Measurements from ENCODE around the gene TLCD1.

Gene TLCD1

GRCh38 chr17:28747801-28748750, 22.0 kb upstream of the TLCD1 start:
- H4K20me1 ChIP-seq (ENCODE audit: insufficient read depth): 0 out of 2 replicates have a peak, but pooled peaks cover 9% of the 10 kb centered on the region
- no peak overlapping the region for H2AFZ ChIP-seq (ENCODE audit: low read depth)
- no peak overlapping the region for H3K9ac ChIP-seq
- no peaks in the 10 kb centered on the region for H3K27me3 ChIP-seq (ENCODE audit: insufficient read depth, low read depth)
- peaks cover 24% of the 10 kb centered on the region for H3K79me2 ChIP-seq (ENCODE audit: insufficient read depth, low read depth)
- no peak overlapping the region for H3K4me3 ChIP-seq (IDR thresholded peaks at IDR 0.05; ENCODE audit: insufficient read depth, low read depth, low read length)
- no peak for TF ChIP-seq CTCF (conservative IDR thresholded peaks at IDR 0.05; ENCODE audit: low read depth, low read length)
- H3K27ac ChIP-seq: no peak overlapping the region
- H3K4me1 ChIP-seq (ENCODE audit: low read depth, poor library complexity, severe bottlenecking): peaks cover 41% of the 10 kb centered on the region
- H3K36me3 ChIP-seq (ENCODE audit: insufficient read depth): no peaks in the 10 kb centered on the region; the same call in 1 of the 2 replicates
- no peak overlapping the region for H3K4me2 ChIP-seq

DNA sequence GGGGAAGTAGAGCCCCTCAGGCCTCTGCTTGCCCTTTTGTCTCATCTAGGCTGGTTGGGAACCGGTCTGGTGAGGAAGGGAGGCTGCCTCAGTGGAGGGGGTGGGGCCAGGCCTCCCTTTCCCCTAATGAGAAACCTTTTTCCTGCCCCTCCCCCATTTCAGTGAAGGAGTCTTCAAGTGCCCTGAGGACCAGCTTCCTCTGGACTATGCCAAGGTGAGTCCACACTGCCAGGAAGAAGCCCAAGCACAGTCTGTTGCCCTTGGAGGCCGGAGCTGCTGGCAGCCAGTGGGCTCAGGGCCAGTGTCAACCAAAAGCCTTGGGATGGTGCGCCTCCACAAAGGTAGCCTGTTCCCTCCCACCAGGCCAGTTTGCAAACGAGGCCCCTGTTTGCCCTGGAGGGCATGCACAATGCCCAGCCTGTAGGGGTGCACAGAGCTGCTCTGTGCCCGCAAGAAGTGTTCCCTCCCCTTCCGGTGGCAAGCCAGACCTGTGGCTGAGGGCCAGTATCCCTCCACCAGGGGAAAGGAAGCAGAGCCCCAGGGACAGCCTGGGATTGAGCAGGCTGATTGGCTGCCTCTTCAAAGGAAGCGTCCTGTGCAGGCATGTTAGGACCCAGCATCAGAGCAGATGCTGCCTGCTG, 21.1 kb upstream of the TLCD1 start:
- Histone ChIP-seq H3K36me3 (ENCODE audit: insufficient read depth) (no peaks in the 10 kb centered on the region; the same call in 1 of the 2 replicates), H3K4me2 (no peak overlapping the region)

DNA sequence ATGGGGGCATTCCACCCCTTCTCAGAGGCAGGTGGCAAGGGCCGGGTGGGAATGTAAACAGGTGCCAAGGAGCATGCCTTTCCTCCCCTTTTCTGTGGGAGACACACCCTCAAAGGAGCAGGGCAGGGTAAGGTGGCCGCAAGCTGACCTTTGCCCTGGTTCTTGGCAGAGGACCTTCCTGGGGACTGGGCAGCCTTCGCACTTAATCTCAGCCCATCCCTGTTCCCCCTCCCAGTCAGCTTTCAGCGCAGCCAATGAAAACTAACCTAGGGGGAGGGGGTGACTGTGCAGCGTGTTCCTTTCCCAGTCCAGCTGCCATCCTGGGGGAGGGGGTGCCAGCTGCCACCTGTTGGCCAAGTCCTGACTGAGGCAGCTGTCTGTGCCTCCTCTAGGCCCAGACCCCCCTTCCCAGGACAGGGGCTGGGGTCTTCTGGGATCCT, 20.6 kb upstream of the TLCD1 start:
- no peak overlapping the region for H3K4me3 ChIP-seq (IDR thresholded peaks at IDR 0.05; ENCODE audit: insufficient read depth, low read depth, low read length)
- H3K27ac ChIP-seq: no peak overlapping the region
- no peak for TF ChIP-seq CTCF (conservative IDR thresholded peaks at IDR 0.05; ENCODE audit: low read depth, low read length)
- H3K79me2 ChIP-seq (ENCODE audit: insufficient read depth, low read depth): peaks cover 24% of the 10 kb centered on the region
- no peaks in the 10 kb centered on the region for H3K27me3 ChIP-seq (ENCODE audit: insufficient read depth, low read depth)
- peaks cover 48% of the 10 kb centered on the region for H3K4me1 ChIP-seq (ENCODE audit: low read depth, poor library complexity, severe bottlenecking)
- H3K36me3 ChIP-seq (ENCODE audit: insufficient read depth): no peaks in the 10 kb centered on the region; the same call in 1 of the 2 replicates
- H2AFZ ChIP-seq (ENCODE audit: low read depth): no peak overlapping the region
- H3K9ac ChIP-seq: no peak overlapping the region
- H3K4me2 ChIP-seq: peak overlapping the region; percentile 93; the same call in 1 of the 2 replicates
- H4K20me1 ChIP-seq (ENCODE audit: insufficient read depth): 0 out of 2 replicates have a peak, but pooled peaks cover 9% of the 10 kb centered on the region

More for the DNA sequence above, 21.1 kb upstream of the TLCD1 start:
- no peak overlapping the region for H3K9ac ChIP-seq
- H3K4me1 ChIP-seq (ENCODE audit: low read depth, poor library complexity, severe bottlenecking): peaks cover 48% of the 10 kb centered on the region
- no peak overlapping the region for H2AFZ ChIP-seq (ENCODE audit: low read depth)
- TF ChIP-seq CTCF (conservative IDR thresholded peaks at IDR 0.05; ENCODE audit: low read depth, low read length): no peak
- no peak overlapping the region for H3K27ac ChIP-seq
- H3K27me3 ChIP-seq (ENCODE audit: insufficient read depth, low read depth): no peaks in the 10 kb centered on the region
- 0 out of 2 replicates have a peak, but pooled peaks cover 9% of the 10 kb centered on the region for H4K20me1 ChIP-seq (ENCODE audit: insufficient read depth)
- H3K79me2 ChIP-seq (ENCODE audit: insufficient read depth, low read depth): peaks cover 24% of the 10 kb centered on the region
- H3K4me3 ChIP-seq (IDR thresholded peaks at IDR 0.05; ENCODE audit: insufficient read depth, low read depth, low read length): no peak overlapping the region

DNA sequence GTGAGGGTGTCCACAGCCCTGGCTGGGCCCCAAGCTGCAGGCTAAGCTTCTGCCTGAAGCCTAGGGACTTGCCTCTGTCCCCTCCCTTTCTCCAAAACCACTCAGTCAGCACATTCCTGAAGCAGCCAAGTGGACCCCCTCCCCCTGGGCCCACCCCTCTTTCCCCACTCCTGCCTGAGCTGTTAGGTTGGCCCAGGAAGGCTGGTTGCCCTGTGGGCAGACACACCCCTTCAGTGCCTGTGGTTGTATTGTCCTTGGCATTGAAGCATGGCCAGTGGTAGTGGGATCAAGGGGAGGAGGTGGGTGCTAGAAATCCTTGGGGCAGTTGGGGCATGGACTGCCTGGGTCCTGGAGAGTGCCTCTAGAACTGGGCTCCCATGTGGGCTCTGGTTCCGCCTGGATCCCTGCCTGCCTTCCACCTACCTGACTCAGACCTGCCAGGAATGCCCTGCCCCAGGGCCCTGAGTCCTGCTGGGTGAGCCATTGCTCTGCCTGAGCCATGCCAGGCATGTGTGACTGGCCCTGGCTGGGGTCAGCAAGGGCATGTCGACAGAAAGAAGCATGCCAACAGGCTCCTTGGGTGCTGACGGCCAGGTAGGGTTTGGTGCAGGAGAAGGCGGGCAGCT, 19.9 kb upstream of the TLCD1 start:
- Histone ChIP-seq H3K9ac (peak overlapping the region; percentile 82; the same call in 1 of the 2 replicates), H3K4me2 (peak overlapping the region; percentile 93), H3K36me3 (ENCODE audit: insufficient read depth) (no peaks in the 10 kb centered on the region; the same call in 1 of the 2 replicates), H3K27me3 (ENCODE audit: insufficient read depth, low read depth) (no peaks in the 10 kb centered on the region), H4K20me1 (ENCODE audit: insufficient read depth) (0 out of 2 replicates have a peak, but pooled peaks cover 7% of the 10 kb centered on the region), H3K79me2 (ENCODE audit: insufficient read depth, low read depth) (peaks cover 24% of the 10 kb centered on the region), H2AFZ (ENCODE audit: low read depth) (no peak overlapping the region), H3K4me3 (IDR thresholded peaks at IDR 0.05; ENCODE audit: insufficient read depth, low read depth, low read length) (no peak overlapping the region), H3K27ac (peak overlapping the region; percentile 62; the same call in 1 of the 2 replicates), H3K4me1 (ENCODE audit: low read depth, poor library complexity, severe bottlenecking) (peaks cover 47% of the 10 kb centered on the region)
- no peak for TF ChIP-seq CTCF (conservative IDR thresholded peaks at IDR 0.05; ENCODE audit: low read depth, low read length)

Measured in KMS-11 (cell line).